AG09319 (cell line): ENCODE data around the gene SLC38A3.

ENCODE experiments used
- DNase-seq: peaks from one replicate; pipeline ENCODE4 v3.0.0-alpha.2; 2010; ENCODE audit warnings: low read depth; ENCODE audit errors: extremely low read depth
- CTCF ChIP-seq: IDR thresholded peaks from 2 replicates; pipeline ENCODE4 v1.5.1; 2011; ENCODE audit warnings: low read depth, mild to moderate bottlenecking, inconsistent platforms, low read length, moderate library complexity

The SLC38A3 gene

GRCh38 chr3:50229490-50229889, 24.4 kb downstream of the SLC38A3 start:
- no peak for TF ChIP-seq CTCF

GRCh38 chr3:50230104-50230793, 25.2 kb downstream of the SLC38A3 start:
- TF ChIP-seq CTCF, result no peak
- no peak for DNase-seq

More at GRCh38 chr3:50229490-50229889, 24.4 kb downstream of the SLC38A3 start:
- no peak for DNase-seq

GRCh38 chr3:50230794-50231125, 25.7 kb downstream of the SLC38A3 start:
- no peak for TF ChIP-seq CTCF
- DNase-seq, result no peak

- DNase-seq, result no peak
- TF ChIP-seq CTCF, result no peak
These were observed 26.5 kb downstream of the SLC38A3 start for GRCh38 chr3:50231581-50231980.

GRCh38 chr3:50232303-50232702, 27.2 kb downstream of the SLC38A3 start:
- DNase-seq, result no peak

GRCh38 chr3:50233176-50233575, 28.1 kb downstream of the SLC38A3 start:
- no peak for DNase-seq
- no peak for TF ChIP-seq CTCF

More at GRCh38 chr3:50232303-50232702, 27.2 kb downstream of the SLC38A3 start:
- no peak for TF ChIP-seq CTCF

- TF ChIP-seq CTCF, result no peak
- peak; percentile 95 for DNase-seq
These were observed 30.8 kb downstream of the SLC38A3 start, which contains the start of gene GNAI2 for GRCh38 chr3:50235716-50236483. Gene GNAI2, plus strand, starts transcription at chr3:50236204. Its CDS starts 132 bp downstream, at chr3:50236336.
